Trophoblast cell (in vitro differentiated cells and primary cell): Measurements from ENCODE around the gene ARF1.

Source experiments
- DNase-seq, 2 donors: peaks; one replicate each; pipeline ENCODE4 v3.0.0-alpha.2; 2016
- H2AFZ ChIP-seq: 2 replicates; pipeline ENCODE4 v1.6.1; 2013; ENCODE audit warnings: low read length, moderate library complexity, mild to moderate bottlenecking; ENCODE audit not compliant: insufficient read depth, poor library complexity
- H2AK5ac ChIP-seq: 2 replicates; pipeline ENCODE4 v1.6.1; 2013; ENCODE audit warnings: mild to moderate bottlenecking, low read length
- H2BK120ac ChIP-seq: 2 replicates; pipeline ENCODE4 v1.6.1; 2013; ENCODE audit warnings: low read length, mild to moderate bottlenecking, moderate library complexity; ENCODE audit not compliant: insufficient read depth, poor library complexity
- H2BK12ac ChIP-seq: 2 replicates; pipeline ENCODE4 v1.6.1; 2013; ENCODE audit warnings: mild to moderate bottlenecking, low read length, moderate library complexity
- H2BK5ac ChIP-seq: 2 replicates; pipeline ENCODE4 v1.6.1; 2013; ENCODE audit warnings: low read length, low read depth, moderate library complexity, mild to moderate bottlenecking; ENCODE audit not compliant: poor library complexity
- H3K14ac ChIP-seq: 2 replicates; pipeline ENCODE4 v1.6.1; 2013; ENCODE audit warnings: mild to moderate bottlenecking, low read length
- H3K18ac ChIP-seq: 2 replicates; pipeline ENCODE4 v1.6.1; 2013; ENCODE audit warnings: mild to moderate bottlenecking, low read length
- H3K23ac ChIP-seq: 2 replicates; pipeline ENCODE4 v1.6.1; 2013; ENCODE audit warnings: low read length
- H3K27ac ChIP-seq: 2 replicates; pipeline ENCODE4 v1.5.1; 2013; ENCODE audit warnings: low read depth, mild to moderate bottlenecking, inconsistent platforms, low read length, moderate library complexity
- H3K27me3 ChIP-seq: 2 replicates; pipeline ENCODE4 v1.6.1; 2013; ENCODE audit warnings: inconsistent platforms, mild to moderate bottlenecking, low read length, moderate library complexity; ENCODE audit not compliant: insufficient read depth
- H3K36me3 ChIP-seq, 2 experiments: 1 replicate in 1 of 2; 2 replicates in 1 of 2; pipeline ENCODE4 v1.6.1; 2013; ENCODE audit warnings: low read length in 2 of 2, mild to moderate bottlenecking in 2 of 2, moderate library complexity in 1 of 2; ENCODE audit not compliant: insufficient read depth in 2 of 2, control insufficient read depth in 1 of 2
- H3K4ac ChIP-seq: 2 replicates; pipeline ENCODE4 v1.6.1; 2013; ENCODE audit warnings: low read depth, mild to moderate bottlenecking, low read length, moderate library complexity
- H3K4me1 ChIP-seq, 2 experiments: 1 replicate in 1 of 2; 2 replicates in 1 of 2; pipeline ENCODE4 v1.6.1; 2013; ENCODE audit warnings: low read length in 2 of 2, mild to moderate bottlenecking in 2 of 2, moderate library complexity in 1 of 2; ENCODE audit not compliant: insufficient read depth in 2 of 2, control insufficient read depth in 1 of 2
- H3K4me2 ChIP-seq: 2 replicates; pipeline ENCODE4 v1.6.1; 2013; ENCODE audit warnings: inconsistent platforms, mild to moderate bottlenecking, low read length, moderate library complexity
- H3K4me3 ChIP-seq: 2 replicates; pipeline ENCODE4 v1.5.1; 2013; ENCODE audit warnings: mild to moderate bottlenecking, low read depth, low read length, inconsistent platforms
- H3K79me1 ChIP-seq: one replicate; pipeline ENCODE4 v1.6.1; 2013; ENCODE audit warnings: low read length
- H3K79me2 ChIP-seq: 2 replicates; pipeline ENCODE4 v1.6.1; 2013; ENCODE audit warnings: low read length, mild to moderate bottlenecking; ENCODE audit not compliant: control insufficient read depth, insufficient read depth, poor library complexity
- H3K9ac ChIP-seq: 2 replicates; pipeline ENCODE4 v1.6.1; 2013; ENCODE audit warnings: mild to moderate bottlenecking, low read length
- H3K9me3 ChIP-seq: 2 replicates; pipeline ENCODE4 v1.6.1; 2013; ENCODE audit warnings: low read depth, mild to moderate bottlenecking, control low read depth, inconsistent platforms, low read length; ENCODE audit not compliant: insufficient read depth
- H4K12ac ChIP-seq: 2 replicates; pipeline ENCODE4 v1.6.1; 2013; ENCODE audit warnings: low read depth, mild to moderate bottlenecking, low read length, moderate library complexity
- H4K8ac ChIP-seq: 2 replicates; pipeline ENCODE4 v1.6.1; 2013; ENCODE audit warnings: low read depth, mild to moderate bottlenecking, low read length, moderate library complexity
- H4K91ac ChIP-seq: one replicate; pipeline ENCODE4 v1.6.1; 2013; ENCODE audit warnings: low read depth, mild to moderate bottlenecking, low read length, moderate library complexity
- WGBS: extraction: QIAGEN DNeasy Blood & Tissue Kit; methylation state at CpG from one replicate; pipeline ENCODE4 v1.1.7; 2013; ENCODE audit warnings: missing lambda C conversion rate; ENCODE audit not compliant: insufficient read length, insufficient coverage; ENCODE audit errors: extremely low coverage; 5-methylcytosine and 5-hydroxymethylcytosine counted together

ARF1 gene

DNA sequence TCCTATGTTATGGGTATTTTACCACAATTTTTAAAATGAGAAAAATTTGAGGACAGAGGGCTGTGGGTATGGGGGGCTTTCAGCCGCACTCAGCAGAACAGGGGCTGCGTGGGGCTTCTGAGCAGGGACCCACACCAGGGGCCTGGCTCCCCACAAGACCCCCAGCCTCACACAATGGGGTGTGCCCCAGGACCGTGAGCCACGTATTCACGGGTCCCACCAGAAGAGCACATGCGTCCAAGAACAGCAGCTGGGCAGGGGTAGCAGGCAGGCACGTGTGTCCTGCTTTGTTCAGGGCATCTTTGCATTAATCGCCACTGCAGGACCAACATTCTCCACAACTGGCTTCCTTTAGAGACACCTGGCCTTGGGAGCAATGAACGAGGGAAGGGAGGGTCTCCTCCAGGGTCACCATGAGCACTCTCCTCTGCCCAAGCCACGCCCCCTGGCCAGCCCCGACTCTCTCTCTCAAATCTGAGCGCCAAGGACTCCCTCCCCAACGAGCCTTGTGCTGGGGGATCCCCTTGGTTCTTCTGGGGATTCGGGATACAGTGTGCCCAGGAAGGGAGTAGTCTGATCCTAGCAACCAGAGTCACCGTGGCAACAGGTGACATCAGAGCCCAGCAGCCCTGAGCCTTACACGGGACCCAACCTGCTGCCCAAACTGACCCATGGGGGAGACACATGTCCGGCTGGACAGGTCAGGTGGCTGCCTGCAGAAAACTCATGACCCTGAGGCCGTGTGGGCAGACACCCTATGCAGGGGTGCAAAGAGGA is 7.4 kb upstream of the ARF1 start:
- Histone ChIP-seq H3K27ac (no peak overlapping the region), H4K91ac (no peak overlapping the region), H4K8ac (no peak overlapping the region), H2BK120ac (no peak overlapping the region), H2BK12ac (no peak overlapping the region), H3K4ac (no peak overlapping the region), H3K9me3 (peaks cover 4% of the 10 kb centered on the region), H3K79me1 (no peaks in the 10 kb centered on the region), H4K12ac (no peak overlapping the region), H3K4me3 (no peak overlapping the region), H2BK5ac (no peak overlapping the region), H3K23ac (no peak overlapping the region), H3K79me2 (no peaks in the 10 kb centered on the region), H3K14ac (no peak overlapping the region), H3K27me3 (peaks cover 3% of the 10 kb centered on the region), H3K4me1 (no peaks in the 10 kb centered on the region), H2AFZ (no peak overlapping the region), H3K4me2 (no peak overlapping the region), H2AK5ac (no peak overlapping the region), H3K18ac (no peak overlapping the region), H3K9ac (no peak overlapping the region), H3K36me3 (no peaks in the 10 kb centered on the region)
- no peak for DNase-seq
- WGBS, result no CpG with 5 or more reads among the region's 18 CpGs

DNA sequence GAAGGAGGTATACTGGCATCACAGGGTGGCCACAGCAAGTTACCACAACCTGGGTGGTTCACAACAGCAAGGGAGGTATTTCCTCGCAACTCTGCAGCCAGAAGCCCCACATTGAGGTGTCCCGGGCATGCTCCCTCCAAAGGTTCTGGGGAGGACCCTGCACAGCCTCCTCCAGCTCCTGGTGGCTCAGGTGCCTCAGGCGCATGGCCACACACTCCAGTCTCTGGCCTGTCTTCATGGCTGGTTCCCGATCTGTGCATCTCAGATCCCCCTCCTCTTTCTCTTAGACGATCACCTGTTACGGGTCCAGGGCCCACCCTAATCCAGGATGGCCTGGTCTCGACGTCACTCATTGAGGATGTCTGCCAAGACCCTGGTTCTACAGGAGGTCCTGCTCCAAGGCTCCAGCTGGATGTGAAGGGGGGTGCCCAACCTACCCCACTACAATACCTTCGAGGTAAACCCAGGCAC is 6.7 kb upstream of the ARF1 start:
- Histone ChIP-seq H2AK5ac (no peak overlapping the region), H3K36me3 (no peaks in the 10 kb centered on the region), H3K27me3 (peaks cover 3% of the 10 kb centered on the region), H4K8ac (no peak overlapping the region), H3K27ac (no peak overlapping the region), H3K79me2 (no peaks in the 10 kb centered on the region), H3K14ac (no peak overlapping the region), H4K12ac (no peak overlapping the region), H3K18ac (no peak overlapping the region), H3K4me1 (no peaks in the 10 kb centered on the region), H3K9me3 (peaks cover 4% of the 10 kb centered on the region), H3K9ac (no peak overlapping the region), H3K4me2 (no peak overlapping the region), H2AFZ (no peak overlapping the region), H2BK5ac (no peak overlapping the region), H3K4me3 (no peak overlapping the region), H4K91ac (no peak overlapping the region), H3K79me1 (no peaks in the 10 kb centered on the region), H3K23ac (no peak overlapping the region), H2BK12ac (no peak overlapping the region), H3K4ac (no peak overlapping the region), H2BK120ac (no peak overlapping the region)
- no peak for DNase-seq
- WGBS, result no CpG with 5 or more reads among the region's 9 CpGs

DNA sequence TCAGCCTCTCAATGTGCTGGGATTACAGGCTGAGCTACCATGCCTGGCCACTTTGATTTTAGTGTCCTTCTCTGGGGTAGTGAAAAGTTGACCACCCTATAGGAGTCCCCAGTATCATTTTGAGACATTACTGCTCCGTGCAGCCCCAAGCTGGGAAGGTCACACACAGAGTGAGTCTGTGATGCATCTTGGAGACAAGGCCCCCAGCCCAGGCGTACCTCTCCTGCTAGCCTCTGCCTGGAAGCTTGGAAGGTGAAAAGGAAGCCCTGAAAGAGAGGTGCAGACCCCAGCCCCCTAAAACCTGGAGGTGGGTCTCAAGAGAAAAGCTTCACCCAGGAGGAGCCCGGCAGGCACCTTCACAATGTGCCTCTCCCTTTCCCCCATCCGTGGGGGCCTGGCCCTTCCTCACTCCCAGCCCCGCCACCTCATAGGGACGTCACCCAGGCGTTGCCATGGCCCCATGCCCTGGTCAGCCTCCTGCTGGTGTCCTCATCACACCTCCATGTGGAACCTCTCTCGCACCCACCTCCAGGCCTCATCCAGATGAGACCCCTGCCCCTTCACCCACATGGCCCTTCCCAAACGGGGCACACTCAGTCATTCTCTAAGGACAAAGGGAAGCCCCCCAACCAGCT is 5.6 kb upstream of the ARF1 start:
- Histone ChIP-seq H4K12ac (no peak overlapping the region), H2AK5ac (no peak overlapping the region), H3K79me2 (peaks cover 4% of the 10 kb centered on the region), H3K4ac (no peak overlapping the region), H3K18ac (no peak overlapping the region), H2BK12ac (no peak overlapping the region), H3K79me1 (peaks cover under 1% of the 10 kb centered on the region), H3K9ac (no peak overlapping the region), H3K14ac (no peak overlapping the region), H3K9me3 (peaks cover 4% of the 10 kb centered on the region), H3K4me3 (no peak overlapping the region), H4K8ac (no peak overlapping the region), H3K4me2 (no peak overlapping the region), H2BK120ac (no peak overlapping the region), H3K4me1 (peaks cover 6 to 7% of the 10 kb centered on the region in 2 experiments), H4K91ac (no peak overlapping the region), H3K27ac (no peak overlapping the region), H3K23ac (no peak overlapping the region), H3K36me3 (no peaks in the 10 kb centered on the region), H3K27me3 (peaks cover 3% of the 10 kb centered on the region), H2BK5ac (no peak overlapping the region), H2AFZ (no peak overlapping the region)
- no peak for DNase-seq
- WGBS, result no CpG with 5 or more reads among the region's 9 CpGs

DNA sequence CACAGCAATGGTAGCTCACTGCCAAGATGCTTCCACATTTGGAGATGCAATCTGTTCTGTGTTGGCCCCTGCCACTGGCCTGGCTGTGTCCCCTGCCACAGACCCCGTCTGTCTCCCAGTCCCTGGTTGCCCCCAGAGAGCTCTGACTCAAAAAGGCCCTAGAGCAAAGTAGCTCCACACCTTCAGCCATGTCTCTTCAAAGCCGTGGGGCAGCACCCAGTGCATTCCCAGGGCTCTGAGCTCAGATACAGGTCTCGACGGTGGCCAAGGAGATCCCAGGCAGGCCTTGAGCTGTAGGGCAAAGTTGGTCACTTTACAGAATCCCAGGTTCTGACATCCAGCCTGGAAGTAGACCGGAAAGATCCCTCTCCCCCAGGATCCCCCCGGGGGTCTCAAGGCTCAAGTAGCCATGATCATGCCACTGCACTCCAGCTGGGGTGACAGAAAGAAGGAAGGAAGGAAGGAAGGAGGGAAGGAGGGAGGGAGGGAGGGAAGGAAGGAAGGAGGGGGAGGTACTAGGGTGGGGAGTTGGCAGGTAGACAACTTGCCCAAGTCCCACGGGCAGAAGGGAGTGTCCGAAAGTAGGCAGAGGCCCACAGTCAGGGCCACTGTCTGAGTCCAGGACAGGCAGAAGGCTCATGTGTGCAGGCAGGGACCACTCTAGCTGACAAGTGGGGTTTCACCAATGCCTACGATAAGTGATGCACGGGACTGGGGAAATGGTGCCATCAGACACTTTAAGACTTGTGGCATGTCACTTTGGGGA is 4.8 kb upstream of the ARF1 start:
- H2BK5ac ChIP-seq, result no peak overlapping the region
- H2BK12ac ChIP-seq, result no peak overlapping the region
- H3K79me1 ChIP-seq, result peaks cover 6% of the 10 kb centered on the region
- peaks cover 9% of the 10 kb centered on the region for H3K79me2 ChIP-seq
- no peak overlapping the region for H3K18ac ChIP-seq
- H3K14ac ChIP-seq, result no peak overlapping the region
- no peaks in the 10 kb centered on the region for H3K36me3 ChIP-seq
- no peak overlapping the region for H3K23ac ChIP-seq
- H3K4ac ChIP-seq, result no peak overlapping the region
- no CpG with 5 or more reads among the region's 10 CpGs for WGBS
- H2BK120ac ChIP-seq, result no peak overlapping the region
- H3K27me3 ChIP-seq, result peaks cover 3% of the 10 kb centered on the region
- peaks cover 6 to 10% of the 10 kb centered on the region in 2 experiments for H3K4me1 ChIP-seq
- peaks cover 2% of the 10 kb centered on the region for H3K9me3 ChIP-seq
- H3K4me3 ChIP-seq, result no peak overlapping the region
- no peak overlapping the region for H2AFZ ChIP-seq
- no peak overlapping the region for H3K4me2 ChIP-seq
- no peak overlapping the region for H4K8ac ChIP-seq
- no peak overlapping the region for H3K27ac ChIP-seq
- DNase-seq, result no peak
- H4K91ac ChIP-seq, result no peak overlapping the region
- no peak overlapping the region for H3K9ac ChIP-seq
- H2AK5ac ChIP-seq, result no peak overlapping the region
- no peak overlapping the region for H4K12ac ChIP-seq
